IPS-NIHi7 (cell line): ENCODE results near the gene FBXO21.

Experiments
- DNase-seq: peaks from one replicate; pipeline ENCODE4 v3.0.0; 2012; ENCODE audit warnings: mixed read lengths; ENCODE audit errors: extremely low spot score

The FBXO21 gene

GRCh38 chr12:117166107-117166506, 24.2 kb downstream of the FBXO21 start:
- no peak for DNase-seq

- DNase-seq: no peak
These were observed 24.9 kb downstream of the FBXO21 start for GRCh38 chr12:117165342-117165741.

- DNase-seq: no peak
These were observed 27.6 kb downstream of the FBXO21 start for GRCh38 chr12:117162633-117163032.

- DNase-seq: no peak
These were observed 28.1 kb downstream of the FBXO21 start for GRCh38 chr12:117162167-117162539.

- no peak for DNase-seq
These were observed 28.7 kb downstream of the FBXO21 start for GRCh38 chr12:117161460-117162166.

- DNase-seq: no peak
These were observed 30.6 kb downstream of the FBXO21 start for GRCh38 chr12:117159674-117160073.

- DNase-seq: no peak
These were observed 31.2 kb downstream of the FBXO21 start for GRCh38 chr12:117158911-117159553.

- no peak for DNase-seq
These were observed 32.2 kb downstream of the FBXO21 start for GRCh38 chr12:117158096-117158495.

- DNase-seq: peak; percentile 97
These were observed 34.8 kb downstream of the FBXO21 start for GRCh38 chr12:117155278-117156060.

GRCh38 chr12:117152793-117153775, 37.2 kb downstream of the FBXO21 start:
- no peak for DNase-seq

GRCh38 chr12:117151403-117152031, 38.8 kb downstream of the FBXO21 start:
- DNase-seq: no peak

- DNase-seq: no peak
These were observed 40.8 kb downstream of the FBXO21 start for GRCh38 chr12:117149431-117149830.

GRCh38 chr12:117148642-117149041, 41.6 kb downstream of the FBXO21 start:
- no peak for DNase-seq

- no peak for DNase-seq
These were observed 42.6 kb downstream of the FBXO21 start for GRCh38 chr12:117147639-117148038.

GRCh38 chr12:117145597-117146154, 44.6 kb downstream of the FBXO21 start:
- no peak for DNase-seq

- no peak for DNase-seq
These were observed 45.7 kb downstream of the FBXO21 start for GRCh38 chr12:117144599-117144998.

GRCh38 chr12:117143008-117143532, 47.2 kb downstream of the FBXO21 start:
- DNase-seq: no peak

- DNase-seq: no peak
These were observed 48.2 kb downstream of the FBXO21 start for GRCh38 chr12:117142094-117142493.

- no peak for DNase-seq
These were observed 49.0 kb downstream of the FBXO21 start for GRCh38 chr12:117141097-117141898.
